Measurements from ENCODE around the gene CELF2. TPM values are rescaled to one million over a fixed set of nuclear protein-coding genes. Genes with fewer than 3 reads are reported as not detected.

CELF2 gene
- total and polyA plus RNA-seq, 10 donors = 13.5 to 180 (median 105) TPM

GRCh38 chr10:11083051-11083450, 65.4 kb downstream of the CELF2 start:
- H3K4me3 ChIP-seq = no peak overlapping the region
- no peaks in the 10 kb centered on the region for H3K9me3 ChIP-seq
- no peaks in the 10 kb centered on the region for H3K27me3 ChIP-seq (replicated peaks in 1 of 7)
- no peak for TF ChIP-seq POLR2A (IDR thresholded peaks at IDR 0.05)
- TF ChIP-seq CTCF (IDR thresholded peaks at IDR 0.05 in 8 of 11, conservative IDR thresholded peaks at IDR 0.05 in 3 of 11) = no peak
- no peak for TF ChIP-seq POLR2AphosphoS5 (IDR thresholded peaks at IDR 0.05)
- H3K27ac ChIP-seq = no peak overlapping the region
- intact Hi-C loops (cut with DNase I; ENCODE audit: low total_unique reads) = no loop called here
- no peaks in the 10 kb centered on the region for H3K36me3 ChIP-seq
- DNase-seq = no peak
- 89 to 91% (median 90%) methylated on average over 6 of the region's 6 CpGs for WGBS, 5 donors
- no peaks in the 10 kb centered on the region for H3K4me1 ChIP-seq

GRCh38 chr10:11085545-11085944, 67.9 kb downstream of the CELF2 start:
- 75 to 89% (median 83%) methylated on average over 4 of the region's 4 CpGs for WGBS, 5 donors
- Histone ChIP-seq H3K36me3 (no peaks in the 10 kb centered on the region), H3K27me3 (replicated peaks in 1 of 7) (no peaks in the 10 kb centered on the region), H3K27ac (no peak overlapping the region), H3K9me3 (no peaks in the 10 kb centered on the region), H3K4me3 (no peak overlapping the region), H3K4me1 (no peaks in the 10 kb centered on the region)
- TF ChIP-seq CTCF (IDR thresholded peaks at IDR 0.05 in 8 of 11, conservative IDR thresholded peaks at IDR 0.05 in 3 of 11) (no peak), POLR2AphosphoS5 (IDR thresholded peaks at IDR 0.05) (no peak), POLR2A (IDR thresholded peaks at IDR 0.05) (no peak)
- DNase-seq = no peak
- intact Hi-C loops (cut with DNase I; ENCODE audit: low total_unique reads) = no loop called here

- no peaks in the 10 kb centered on the region for H3K27me3 ChIP-seq (replicated peaks in 1 of 7)
- no peaks in the 10 kb centered on the region for H3K9me3 ChIP-seq
- no peak for DNase-seq
- no peaks in the 10 kb centered on the region for H3K36me3 ChIP-seq
- intact Hi-C loops (cut with DNase I; ENCODE audit: low total_unique reads) = no loop called here
- no peaks in the 10 kb centered on the region for H3K4me1 ChIP-seq
- TF ChIP-seq CTCF (IDR thresholded peaks at IDR 0.05 in 8 of 11, conservative IDR thresholded peaks at IDR 0.05 in 3 of 11) (no peak), POLR2A (IDR thresholded peaks at IDR 0.05) (no peak), POLR2AphosphoS5 (IDR thresholded peaks at IDR 0.05) (no peak)
- no peak overlapping the region for H3K27ac ChIP-seq
- 74 to 85% (median 77%) methylated on average over 13 of the region's 13 CpGs for WGBS, 5 donors
- H3K4me3 ChIP-seq = no peak overlapping the region
Measured at GRCh38 chr10:11086177-11086840, 68.6 kb downstream of the CELF2 start.

GRCh38 chr10:11087372-11087771, 69.7 kb downstream of the CELF2 start:
- no peaks in the 10 kb centered on the region for H3K9me3 ChIP-seq
- 95 to 97% (median 97%) methylated on average over 9 of the region's 9 CpGs for WGBS, 5 donors
- intact Hi-C loops (cut with DNase I; ENCODE audit: low total_unique reads) = no loop called here
- no peak overlapping the region for H3K4me3 ChIP-seq
- H3K27me3 ChIP-seq (replicated peaks in 1 of 7) = no peaks in the 10 kb centered on the region
- H3K27ac ChIP-seq = no peak overlapping the region
- TF ChIP-seq POLR2AphosphoS5 (IDR thresholded peaks at IDR 0.05) (no peak), CTCF (IDR thresholded peaks at IDR 0.05 in 8 of 11, conservative IDR thresholded peaks at IDR 0.05 in 3 of 11) (no peak), POLR2A (IDR thresholded peaks at IDR 0.05) (no peak)
- H3K36me3 ChIP-seq = no peaks in the 10 kb centered on the region
- no peaks in the 10 kb centered on the region for H3K4me1 ChIP-seq
- DNase-seq = no peak

Measured in spleen (tissue), 11 donors.